Measurements from ENCODE around the gene ULBP3.

DNA sequence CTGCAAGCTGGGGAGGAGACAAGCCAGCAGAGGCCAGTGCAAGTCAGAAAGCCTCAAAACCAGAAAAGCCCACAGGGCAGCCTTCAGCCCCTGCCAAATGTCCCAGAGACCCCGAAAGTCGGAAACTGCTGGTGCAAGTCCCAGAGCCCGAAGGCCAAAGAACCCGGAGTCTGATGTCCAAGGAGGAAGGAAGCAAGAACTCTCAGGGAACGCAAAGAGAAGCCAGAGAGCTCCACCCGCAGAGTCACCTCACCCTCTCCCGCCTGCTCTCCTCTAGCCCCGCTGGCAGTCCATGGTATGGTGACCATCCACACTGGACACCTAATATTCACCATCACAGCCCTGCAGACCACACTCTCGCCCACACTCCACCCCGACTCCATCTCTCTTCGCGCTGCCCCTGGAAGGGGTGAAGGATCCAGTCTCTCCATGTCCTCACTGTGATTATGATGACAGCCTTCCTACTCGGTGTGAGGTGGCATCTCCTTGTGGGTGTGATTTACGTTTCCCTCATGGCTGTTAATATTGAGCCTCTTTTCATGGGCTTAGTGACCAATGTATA, 10.6 kb downstream of the ULBP3 start:
- no peak for TF ChIP-seq POLR2AphosphoS5 (IDR thresholded peaks at IDR 0.05; ENCODE audit: low read depth, low read length)
- TF ChIP-seq, protein P1, sequence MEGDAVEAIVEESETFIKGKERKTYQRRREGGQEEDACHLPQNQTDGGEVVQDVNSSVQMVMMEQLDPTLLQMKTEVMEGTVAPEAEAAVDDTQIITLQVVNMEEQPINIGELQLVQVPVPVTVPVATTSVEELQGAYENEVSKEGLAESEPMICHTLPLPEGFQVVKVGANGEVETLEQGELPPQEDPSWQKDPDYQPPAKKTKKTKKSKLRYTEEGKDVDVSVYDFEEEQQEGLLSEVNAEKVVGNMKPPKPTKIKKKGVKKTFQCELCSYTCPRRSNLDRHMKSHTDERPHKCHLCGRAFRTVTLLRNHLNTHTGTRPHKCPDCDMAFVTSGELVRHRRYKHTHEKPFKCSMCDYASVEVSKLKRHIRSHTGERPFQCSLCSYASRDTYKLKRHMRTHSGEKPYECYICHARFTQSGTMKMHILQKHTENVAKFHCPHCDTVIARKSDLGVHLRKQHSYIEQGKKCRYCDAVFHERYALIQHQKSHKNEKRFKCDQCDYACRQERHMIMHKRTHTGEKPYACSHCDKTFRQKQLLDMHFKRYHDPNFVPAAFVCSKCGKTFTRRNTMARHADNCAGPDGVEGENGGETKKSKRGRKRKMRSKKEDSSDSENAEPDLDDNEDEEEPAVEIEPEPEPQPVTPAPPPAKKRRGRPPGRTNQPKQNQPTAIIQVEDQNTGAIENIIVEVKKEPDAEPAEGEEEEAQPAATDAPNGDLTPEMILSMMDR (IDR thresholded peaks at IDR 0.05 in 2 of 3, conservative IDR thresholded peaks at IDR 0.05 in 1 of 3; ENCODE audit: borderline replicate concordance in 1 of 3, insufficient read depth in 1 of 3, low read depth in 2 of 3, low read length in 2 of 3), result no peak
- TF ChIP-seq, protein P2, sequence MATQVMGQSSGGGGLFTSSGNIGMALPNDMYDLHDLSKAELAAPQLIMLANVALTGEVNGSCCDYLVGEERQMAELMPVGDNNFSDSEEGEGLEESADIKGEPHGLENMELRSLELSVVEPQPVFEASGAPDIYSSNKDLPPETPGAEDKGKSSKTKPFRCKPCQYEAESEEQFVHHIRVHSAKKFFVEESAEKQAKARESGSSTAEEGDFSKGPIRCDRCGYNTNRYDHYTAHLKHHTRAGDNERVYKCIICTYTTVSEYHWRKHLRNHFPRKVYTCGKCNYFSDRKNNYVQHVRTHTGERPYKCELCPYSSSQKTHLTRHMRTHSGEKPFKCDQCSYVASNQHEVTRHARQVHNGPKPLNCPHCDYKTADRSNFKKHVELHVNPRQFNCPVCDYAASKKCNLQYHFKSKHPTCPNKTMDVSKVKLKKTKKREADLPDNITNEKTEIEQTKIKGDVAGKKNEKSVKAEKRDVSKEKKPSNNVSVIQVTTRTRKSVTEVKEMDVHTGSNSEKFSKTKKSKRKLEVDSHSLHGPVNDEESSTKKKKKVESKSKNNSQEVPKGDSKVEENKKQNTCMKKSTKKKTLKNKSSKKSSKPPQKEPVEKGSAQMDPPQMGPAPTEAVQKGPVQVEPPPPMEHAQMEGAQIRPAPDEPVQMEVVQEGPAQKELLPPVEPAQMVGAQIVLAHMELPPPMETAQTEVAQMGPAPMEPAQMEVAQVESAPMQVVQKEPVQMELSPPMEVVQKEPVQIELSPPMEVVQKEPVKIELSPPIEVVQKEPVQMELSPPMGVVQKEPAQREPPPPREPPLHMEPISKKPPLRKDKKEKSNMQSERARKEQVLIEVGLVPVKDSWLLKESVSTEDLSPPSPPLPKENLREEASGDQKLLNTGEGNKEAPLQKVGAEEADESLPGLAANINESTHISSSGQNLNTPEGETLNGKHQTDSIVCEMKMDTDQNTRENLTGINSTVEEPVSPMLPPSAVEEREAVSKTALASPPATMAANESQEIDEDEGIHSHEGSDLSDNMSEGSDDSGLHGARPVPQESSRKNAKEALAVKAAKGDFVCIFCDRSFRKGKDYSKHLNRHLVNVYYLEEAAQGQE (IDR thresholded peaks at IDR 0.05; ENCODE audit: low read depth), result no peak

All from HCT116 (cell line).